GM19035 (cell line): ENCODE data around the gene MNAT1.
"Not testable (repeated sequence)": the region's sequence is repeated elsewhere in the genome, so short reads cannot be mapped to it uniquely, and the experiment has no call there.

Experiments used
- ATAC-seq: cut with Tn5 transposase; IDR thresholded peaks from one replicate; pipeline ENCODE4 v1.9.1; 2021; ENCODE audit not compliant: unreplicated experiment

The MNAT1 gene

GRCh38 chr14:60800409-60800808 is 65.8 kb downstream of the MNAT1 start:
- ATAC-seq, result no peak

- ATAC-seq, result no peak
Observed at GRCh38 chr14:60803871-60804270, 69.3 kb downstream of the MNAT1 start.

GRCh38 chr14:60805841-60806430 is 71.4 kb downstream of the MNAT1 start:
- ATAC-seq, result no peak

- no peak for ATAC-seq
Observed at GRCh38 chr14:60807247-60807646, 72.7 kb downstream of the MNAT1 start.

GRCh38 chr14:60807971-60808370 is 73.4 kb downstream of the MNAT1 start:
- ATAC-seq, result no peak

DNA sequence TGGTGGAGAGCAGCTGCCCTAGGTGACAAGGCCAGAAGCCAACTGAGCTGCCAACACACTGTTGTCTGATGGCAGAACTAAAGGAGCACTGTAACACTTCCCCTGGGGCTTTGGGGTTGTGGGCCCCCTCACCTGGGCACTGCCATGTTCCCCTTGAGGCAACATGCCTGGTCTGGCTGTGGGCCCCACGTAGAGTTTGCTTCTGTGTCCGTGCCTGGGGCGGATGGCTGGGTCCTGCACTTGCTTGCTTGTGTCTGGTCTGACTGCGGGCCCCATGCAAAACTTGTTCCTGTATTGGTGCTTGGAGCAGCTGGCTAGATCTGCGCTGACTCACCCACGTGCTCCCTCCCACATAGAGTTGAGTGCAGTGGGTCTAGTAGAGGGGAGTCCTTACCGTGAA is 78.4 kb downstream of the MNAT1 start:
- ATAC-seq, result no peak

DNA sequence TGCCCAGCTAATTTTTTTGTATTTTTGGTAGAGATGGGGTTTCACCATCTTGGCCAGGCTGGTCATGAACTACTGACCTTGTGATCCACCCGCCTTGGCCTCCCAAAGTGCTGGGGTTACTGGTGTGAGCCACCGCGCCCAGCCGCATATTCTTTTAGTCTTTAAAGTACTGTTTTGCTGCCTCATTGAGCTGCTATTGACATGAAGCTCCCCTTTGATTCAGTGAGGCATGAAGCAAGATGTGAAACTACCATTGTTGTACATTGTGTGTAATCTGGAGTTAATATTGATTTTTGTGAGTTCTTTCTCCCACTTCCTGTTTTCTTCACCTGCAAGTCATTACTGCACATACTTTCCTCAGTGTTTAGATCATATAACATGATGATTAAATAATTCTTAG is 80.8 kb downstream of the MNAT1 start:
- peak; percentile 83 for ATAC-seq

GRCh38 chr14:60817113-60817512 is 82.6 kb downstream of the MNAT1 start:
- ATAC-seq, result no peak

DNA sequence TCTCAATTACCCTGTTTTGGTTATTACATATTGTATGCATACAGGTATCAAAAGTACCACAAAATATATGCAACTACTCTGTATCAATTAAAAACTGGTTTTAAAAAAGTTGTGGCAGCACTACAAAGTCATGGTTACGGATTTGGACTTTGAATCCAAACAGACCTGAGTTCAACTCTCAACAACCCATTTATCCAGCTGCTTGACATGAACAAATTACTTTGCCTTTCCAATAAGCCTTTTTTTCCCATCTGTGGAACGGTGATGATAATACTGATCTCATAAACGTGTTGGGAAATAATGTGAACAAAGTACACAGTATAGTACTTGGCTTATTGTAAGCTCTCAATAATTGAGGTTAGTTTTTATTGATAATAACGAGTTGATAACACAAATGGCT is 85.0 kb downstream of the MNAT1 start:
- no peak for ATAC-seq

GRCh38 chr14:60838601-60839000 is 104.0 kb downstream of the MNAT1 start:
- ATAC-seq, result no peak

GRCh38 chr14:60839057-60839456 is 104.5 kb downstream of the MNAT1 start:
- ATAC-seq, result no peak

- no peak for ATAC-seq
Observed at GRCh38 chr14:60839657-60840056, 105.1 kb downstream of the MNAT1 start.

- ATAC-seq, result no peak
Observed at GRCh38 chr14:60840313-60840712, 105.8 kb downstream of the MNAT1 start.

- ATAC-seq, result peak; percentile 96
Observed at GRCh38 chr14:60845523-60845922, 111.0 kb downstream of the MNAT1 start.

DNA sequence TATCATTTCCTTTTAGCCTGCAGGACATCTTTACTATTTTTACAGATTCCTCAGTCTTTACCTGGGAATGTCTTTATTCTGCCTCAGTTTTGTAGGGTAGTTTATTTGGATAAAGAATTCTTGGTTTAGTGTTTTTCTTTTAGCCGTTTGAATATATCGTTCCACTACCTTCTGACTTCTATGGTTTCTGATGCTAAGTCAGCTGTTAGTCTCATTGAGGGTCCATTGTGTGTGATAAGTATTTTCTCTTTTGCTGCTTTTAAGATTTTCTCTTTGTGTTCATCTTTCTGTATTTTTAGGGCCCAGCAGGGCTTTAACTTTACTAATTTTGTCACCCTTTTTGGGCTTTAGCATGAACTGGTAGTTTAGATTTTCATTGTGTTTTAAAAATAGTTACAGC is 113.5 kb downstream of the MNAT1 start:
- ATAC-seq, result no peak

- ATAC-seq, result not testable (repeated sequence)
Observed at GRCh38 chr14:60851692-60852091, 117.1 kb downstream of the MNAT1 start.

GRCh38 chr14:60856111-60856510 is 121.5 kb downstream of the MNAT1 start:
- no peak for ATAC-seq

- no peak for ATAC-seq
Observed at GRCh38 chr14:60859525-60859924, 125.0 kb downstream of the MNAT1 start.

DNA sequence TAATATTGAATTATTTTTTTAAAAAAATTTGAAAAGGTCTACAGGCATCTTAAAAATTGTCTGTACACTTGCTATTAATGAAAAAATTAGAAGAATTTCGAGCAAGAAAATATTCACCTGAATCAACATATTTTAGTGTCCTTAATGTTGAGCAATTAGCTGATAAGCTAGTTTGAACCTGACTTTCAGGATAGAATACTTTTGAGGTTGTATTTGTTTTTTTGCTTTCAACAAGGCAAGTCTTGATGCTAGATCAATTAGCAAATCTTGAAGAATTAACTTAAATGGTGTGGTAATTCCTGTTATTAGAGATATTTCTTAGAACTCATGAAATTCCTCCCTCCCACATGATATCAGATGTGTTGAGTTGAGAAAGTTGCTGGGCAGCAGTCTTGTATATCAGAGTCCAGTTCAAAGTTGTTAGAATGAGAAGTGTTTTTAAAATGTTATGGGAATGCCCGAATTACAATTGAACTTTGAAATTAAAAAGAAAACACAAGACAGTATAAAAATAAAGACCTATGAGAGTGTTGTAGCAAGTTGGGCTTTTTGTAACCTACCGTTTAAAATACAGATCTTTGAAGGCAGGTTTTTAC is 127.1 kb downstream of the MNAT1 start:
- ATAC-seq, result no peak

- ATAC-seq, result no peak
Observed at GRCh38 chr14:60862283-60862682, 127.7 kb downstream of the MNAT1 start.

DNA sequence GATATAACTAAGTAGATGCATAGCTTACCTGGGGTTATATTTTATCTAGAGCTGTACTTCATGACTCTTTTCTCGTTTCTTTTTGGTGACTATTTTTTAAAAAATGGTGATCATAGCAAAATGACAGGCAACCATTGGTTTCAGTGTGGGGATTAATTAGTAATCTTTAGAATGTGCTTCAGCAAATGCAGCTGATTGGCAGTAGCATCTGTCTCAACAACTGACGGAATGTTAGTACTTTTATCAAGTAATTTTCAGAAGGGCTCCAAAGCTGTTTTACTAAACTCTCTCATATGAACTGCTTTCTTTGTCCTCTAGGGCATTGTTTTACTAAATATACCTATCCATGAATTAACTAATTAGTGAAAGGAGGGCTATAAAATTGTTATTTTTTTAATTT is 128.7 kb downstream of the MNAT1 start:
- ATAC-seq, result no peak

DNA sequence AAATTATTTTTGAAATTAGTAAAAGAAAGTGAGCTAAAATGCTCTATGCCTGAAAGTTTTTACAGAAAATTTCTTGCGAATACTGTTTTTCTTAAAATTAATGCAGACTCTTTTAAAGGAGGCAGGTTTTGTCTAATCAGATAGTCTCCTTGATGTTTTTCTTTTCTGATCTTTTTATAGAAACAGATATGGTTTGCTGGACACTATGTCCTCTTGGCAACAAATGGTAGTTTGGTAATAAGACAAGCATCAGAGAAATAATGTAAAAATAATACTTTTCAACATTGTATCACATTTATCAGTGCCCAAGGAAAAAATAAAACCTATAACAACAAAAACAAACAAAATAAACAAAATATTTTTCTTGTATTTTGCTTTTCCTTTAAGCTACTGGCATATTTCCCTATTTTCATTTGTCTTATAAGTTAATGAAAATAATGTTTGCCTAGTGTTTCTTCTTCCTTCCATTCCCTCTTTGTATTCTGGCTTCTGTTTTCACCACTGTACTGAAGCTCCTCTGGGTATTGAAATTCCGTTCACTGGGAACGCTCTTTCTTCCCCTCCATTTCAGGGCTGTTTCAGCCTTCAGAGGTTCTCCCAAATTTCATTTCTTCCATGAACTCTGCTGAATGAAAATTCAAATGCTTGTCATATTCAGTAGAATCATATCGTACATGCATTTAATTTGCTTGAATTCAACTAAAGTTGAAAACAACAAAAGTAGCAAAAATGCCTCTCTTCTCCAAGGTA is 131.0 kb downstream of the MNAT1 start:
- no peak for ATAC-seq
